OCI-LY1 (cell line): ENCODE measurements around the gene GPRC5C.

Experiments used
- H2AFZ ChIP-seq: fragments of 200-600 bp; sonication (generic), shearing (Covaris generic); 2 replicates; pipeline ENCODE4 v1.6.0; 2014; ENCODE audit warnings: antibody characterized with exemption, mild to moderate bottlenecking, low read length
- H3F3A ChIP-seq: fragments of 200-600 bp; sonication (generic), shearing (Covaris generic); 2 replicates; pipeline ENCODE4 v1.6.0; 2014; ENCODE audit warnings: mild to moderate bottlenecking, antibody characterized with exemption, low read length, moderate library complexity; ENCODE audit not compliant: insufficient read depth
- H3K27ac ChIP-seq: fragments of 200-600 bp; sonication (generic); 2 replicates; pipeline ENCODE4 v1.5.1; 2014; ENCODE audit warnings: low read length, mixed run types, mild to moderate bottlenecking, low read depth; ENCODE audit not compliant: poor library complexity, severe bottlenecking
- H3K27me3 ChIP-seq: fragments of 200-600 bp; sonication (generic); 2 replicates; pipeline ENCODE4 v1.6.0; 2014; ENCODE audit warnings: antibody characterized with exemption, mild to moderate bottlenecking, low read length, moderate library complexity; ENCODE audit not compliant: insufficient read depth
- H3K36me3 ChIP-seq: fragments of 200-600 bp; sonication (generic); 2 replicates; pipeline ENCODE4 v1.6.1; 2014; ENCODE audit warnings: mild to moderate bottlenecking, antibody characterized with exemption, low read length, moderate library complexity, mixed read lengths; ENCODE audit not compliant: insufficient read depth
- H3K4me1 ChIP-seq: fragments of 200-600 bp; sonication (generic); 2 replicates; pipeline ENCODE4 v1.5.1; 2014; ENCODE audit warnings: mild to moderate bottlenecking, low read length, moderate library complexity; ENCODE audit not compliant: insufficient read depth, severe bottlenecking
- H3K4me2 ChIP-seq: fragments of 200-600 bp; sonication (generic), shearing (Covaris generic); 2 replicates; pipeline ENCODE4 v1.6.1; 2014; ENCODE audit warnings: low read length
- H3K4me3 ChIP-seq: fragments of 200-600 bp; sonication (generic); 2 replicates; pipeline ENCODE4 v1.5.1; 2014; ENCODE audit warnings: low read length, low read depth, mild to moderate bottlenecking, mixed read lengths; ENCODE audit not compliant: poor library complexity, severe bottlenecking
- H3K79me2 ChIP-seq: fragments of 200-600 bp; shearing (Covaris generic); 2 replicates; pipeline ENCODE4 v1.6.1; 2016; ENCODE audit warnings: mixed run types, low read length, mixed read lengths; ENCODE audit not compliant: insufficient read depth
- H3K9ac ChIP-seq: fragments of 200-600 bp; sonication (generic), shearing (Covaris generic); 2 replicates; pipeline ENCODE4 v1.6.1; 2014; ENCODE audit warnings: mild to moderate bottlenecking, low read length, mixed read lengths
- H3K9me2 ChIP-seq: fragments of 200-600 bp; sonication (generic), shearing (Covaris generic); 2 replicates; pipeline ENCODE4 v1.6.1; 2014; ENCODE audit warnings: low read depth, mild to moderate bottlenecking, low read length, mixed read lengths
- H3K9me3 ChIP-seq: fragments of 200-600 bp; shearing (Covaris generic); 2 replicates; pipeline ENCODE4 v1.6.1; 2014; ENCODE audit warnings: low read length, mixed read lengths
- H4K20me1 ChIP-seq: fragments of 200-600 bp; sonication (generic), shearing (Covaris generic); 2 replicates; pipeline ENCODE4 v1.6.0; 2016; ENCODE audit warnings: mild to moderate bottlenecking, low read length; ENCODE audit not compliant: insufficient read depth
- CTCF ChIP-seq: fragments of 200-600 bp; sonication (generic), shearing (Covaris generic); IDR thresholded peaks from 2 replicates; pipeline ENCODE4 v1.5.1; 2017; ENCODE audit warnings: mild to moderate bottlenecking, antibody characterized with exemption, low read length, moderate library complexity, mixed read lengths
- EZH2 ChIP-seq: fragments of 200-600 bp; sonication (generic), shearing (Covaris generic); IDR thresholded peaks from 2 replicates; pipeline ENCODE4 v1.8.0; 2017; ENCODE audit warnings: borderline replicate concordance, mixed run types, mild to moderate bottlenecking, antibody characterized with exemption, low read length, moderate library complexity, mixed read lengths

GPRC5C gene

GRCh38 chr17:74472890-74473289 is 41.0 kb downstream of the GPRC5C start:
- H4K20me1 ChIP-seq = no peaks in the 10 kb centered on the region
- no peak overlapping the region for H2AFZ ChIP-seq
- H3K9me3 ChIP-seq = no peaks in the 10 kb centered on the region
- no peak overlapping the region for H3K9ac ChIP-seq
- no peaks in the 10 kb centered on the region for H3K4me1 ChIP-seq
- no peaks in the 10 kb centered on the region for H3K9me2 ChIP-seq
- no peak overlapping the region for H3K27ac ChIP-seq
- no peaks in the 10 kb centered on the region for H3F3A ChIP-seq
- no peak overlapping the region for H3K4me2 ChIP-seq
- TF ChIP-seq CTCF = no peak
- H3K36me3 ChIP-seq = no peaks in the 10 kb centered on the region
- H3K27me3 ChIP-seq = 0 out of 2 replicates have a peak, but pooled peaks cover 6% of the 10 kb centered on the region
- no peaks in the 10 kb centered on the region for H3K79me2 ChIP-seq
- no peak overlapping the region for H3K4me3 ChIP-seq

GRCh38 chr17:74473294-74473693 is 41.4 kb downstream of the GPRC5C start:
- Histone ChIP-seq H3K79me2 (no peaks in the 10 kb centered on the region), H4K20me1 (no peaks in the 10 kb centered on the region), H3K4me2 (no peak overlapping the region), H3K4me1 (no peaks in the 10 kb centered on the region), H3K36me3 (no peaks in the 10 kb centered on the region), H3K27ac (no peak overlapping the region), H3K9me2 (no peaks in the 10 kb centered on the region), H2AFZ (no peak overlapping the region), H3F3A (no peaks in the 10 kb centered on the region), H3K27me3 (0 out of 2 replicates have a peak, but pooled peaks cover 6% of the 10 kb centered on the region), H3K4me3 (no peak overlapping the region), H3K9ac (no peak overlapping the region), H3K9me3 (no peaks in the 10 kb centered on the region)
- TF ChIP-seq CTCF (no peak), EZH2 (no peak)

GRCh38 chr17:74474043-74474792 is 42.3 kb downstream of the GPRC5C start:
- Histone ChIP-seq H3K4me1 (no peaks in the 10 kb centered on the region), H3K79me2 (no peaks in the 10 kb centered on the region), H3K4me3 (no peak overlapping the region), H3F3A (no peaks in the 10 kb centered on the region), H2AFZ (no peak overlapping the region), H3K9me3 (no peaks in the 10 kb centered on the region), H3K36me3 (no peaks in the 10 kb centered on the region), H3K27me3 (0 out of 2 replicates have a peak, but pooled peaks cover 6% of the 10 kb centered on the region), H4K20me1 (no peaks in the 10 kb centered on the region), H3K27ac (no peak overlapping the region), H3K4me2 (no peak overlapping the region), H3K9me2 (no peaks in the 10 kb centered on the region), H3K9ac (no peak overlapping the region)
- no peak for TF ChIP-seq EZH2
- no peak for TF ChIP-seq CTCF
